Measurements from ENCODE around the gene WFIKKN2.
A peak's percentile ranks its signal among the peaks of the same experiment; 100 is the strongest.

The WFIKKN2 gene

DNA sequence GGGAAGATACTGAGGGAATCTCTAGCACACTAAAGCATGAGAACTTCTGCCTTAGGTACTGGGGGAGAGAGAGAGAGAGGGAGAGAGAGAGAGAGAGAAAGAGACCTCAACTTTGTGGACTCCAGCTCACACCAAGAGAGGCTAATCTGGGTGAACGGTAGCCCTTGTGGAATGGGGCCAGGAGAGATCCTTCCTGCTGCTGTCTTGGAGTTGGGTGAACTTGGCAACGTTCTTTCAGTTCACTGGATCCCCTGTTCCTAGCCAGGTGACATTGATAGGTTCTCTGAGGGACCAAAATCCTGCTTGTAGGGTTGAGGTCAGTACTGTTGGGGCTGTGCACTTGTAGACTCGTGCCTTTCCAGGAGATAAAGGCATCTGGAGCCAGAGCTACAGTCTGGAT lies 26.5 kb upstream of the WFIKKN2 start:
- TF ChIP-seq, protein P1, sequence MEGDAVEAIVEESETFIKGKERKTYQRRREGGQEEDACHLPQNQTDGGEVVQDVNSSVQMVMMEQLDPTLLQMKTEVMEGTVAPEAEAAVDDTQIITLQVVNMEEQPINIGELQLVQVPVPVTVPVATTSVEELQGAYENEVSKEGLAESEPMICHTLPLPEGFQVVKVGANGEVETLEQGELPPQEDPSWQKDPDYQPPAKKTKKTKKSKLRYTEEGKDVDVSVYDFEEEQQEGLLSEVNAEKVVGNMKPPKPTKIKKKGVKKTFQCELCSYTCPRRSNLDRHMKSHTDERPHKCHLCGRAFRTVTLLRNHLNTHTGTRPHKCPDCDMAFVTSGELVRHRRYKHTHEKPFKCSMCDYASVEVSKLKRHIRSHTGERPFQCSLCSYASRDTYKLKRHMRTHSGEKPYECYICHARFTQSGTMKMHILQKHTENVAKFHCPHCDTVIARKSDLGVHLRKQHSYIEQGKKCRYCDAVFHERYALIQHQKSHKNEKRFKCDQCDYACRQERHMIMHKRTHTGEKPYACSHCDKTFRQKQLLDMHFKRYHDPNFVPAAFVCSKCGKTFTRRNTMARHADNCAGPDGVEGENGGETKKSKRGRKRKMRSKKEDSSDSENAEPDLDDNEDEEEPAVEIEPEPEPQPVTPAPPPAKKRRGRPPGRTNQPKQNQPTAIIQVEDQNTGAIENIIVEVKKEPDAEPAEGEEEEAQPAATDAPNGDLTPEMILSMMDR (IDR thresholded peaks at IDR 0.05; ENCODE audit: insufficient read depth, low read depth, low read length, missing control alignments): no peak
- no peak for DNase-seq (ENCODE audit: low read depth)
- H3K4me3 ChIP-seq (ENCODE audit: low read length): no peak overlapping the region

DNA sequence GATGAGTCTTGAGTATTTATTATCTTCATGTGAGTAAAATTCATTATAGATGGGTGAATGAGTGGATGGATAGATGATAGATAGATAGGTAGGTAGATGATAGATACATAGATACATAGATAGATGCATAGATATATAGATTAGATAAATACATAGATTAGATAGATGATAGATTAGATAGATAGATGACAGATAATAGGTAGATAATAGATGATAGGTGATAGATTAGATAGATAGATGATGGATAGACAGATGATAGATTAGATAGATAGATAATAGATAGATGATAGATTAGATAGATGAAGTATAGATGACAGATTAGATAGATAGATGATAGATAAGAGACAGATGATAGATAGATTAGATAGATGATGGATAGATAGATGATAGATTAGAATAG lies 21.8 kb upstream of the WFIKKN2 start:
- TF ChIP-seq, protein P1 (IDR thresholded peaks at IDR 0.05; ENCODE audit: insufficient read depth, low read depth, low read length, missing control alignments): no peak
- DNase-seq (ENCODE audit: low read depth): no peak

DNA sequence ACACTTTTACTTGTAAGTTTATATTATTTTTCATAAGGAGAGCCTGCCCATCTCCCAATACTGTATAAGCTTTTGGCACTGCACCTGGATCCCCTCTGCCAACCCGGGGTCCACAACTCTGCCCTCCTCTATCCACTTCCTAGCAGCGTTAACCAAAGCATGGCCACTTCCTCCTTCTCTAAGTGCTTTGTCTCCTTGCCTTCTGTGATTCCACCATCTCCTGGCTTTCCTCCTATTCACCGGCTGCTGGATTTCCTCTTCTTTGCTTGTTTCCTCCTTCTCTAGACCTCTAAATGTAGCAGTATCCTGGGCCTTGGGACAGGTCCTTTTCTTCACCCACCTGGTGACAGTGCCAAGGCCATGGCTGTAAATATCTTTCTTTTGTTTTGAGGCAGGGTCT lies 20.0 kb upstream of the WFIKKN2 start:
- DNase-seq (ENCODE audit: low read depth): no peak
- H3K4me3 ChIP-seq (ENCODE audit: low read length): no peak overlapping the region
- TF ChIP-seq, protein P1 (IDR thresholded peaks at IDR 0.05; ENCODE audit: insufficient read depth, low read depth, low read length, missing control alignments): no peak

More for the DNA sequence above, 21.8 kb upstream of the WFIKKN2 start:
- H3K4me3 ChIP-seq (ENCODE audit: low read length): no peak overlapping the region

DNA sequence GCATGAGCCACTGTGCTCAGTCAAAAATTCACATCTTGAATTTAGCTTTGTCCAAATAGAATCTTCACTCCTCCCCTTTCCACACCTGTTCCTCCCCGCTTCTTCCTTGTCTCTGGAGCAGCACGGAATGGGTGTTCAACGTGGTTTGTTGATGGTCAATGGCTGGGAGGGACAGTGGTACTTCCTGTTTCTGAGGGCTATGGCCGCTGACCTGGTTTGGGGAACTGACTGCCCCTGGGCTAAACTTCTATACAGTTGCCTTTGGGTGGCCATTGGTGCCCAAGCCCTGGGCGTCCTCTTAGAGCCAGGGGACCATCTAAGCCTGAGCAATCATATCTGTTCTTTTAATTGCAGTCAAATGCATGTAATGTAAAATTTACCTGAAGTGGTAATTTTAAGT lies 19.1 kb upstream of the WFIKKN2 start:
- TF ChIP-seq, protein P1 (IDR thresholded peaks at IDR 0.05; ENCODE audit: insufficient read depth, low read depth, low read length, missing control alignments): no peak
- DNase-seq (ENCODE audit: low read depth): no peak
- H3K4me3 ChIP-seq (ENCODE audit: low read length): no peak overlapping the region

DNA sequence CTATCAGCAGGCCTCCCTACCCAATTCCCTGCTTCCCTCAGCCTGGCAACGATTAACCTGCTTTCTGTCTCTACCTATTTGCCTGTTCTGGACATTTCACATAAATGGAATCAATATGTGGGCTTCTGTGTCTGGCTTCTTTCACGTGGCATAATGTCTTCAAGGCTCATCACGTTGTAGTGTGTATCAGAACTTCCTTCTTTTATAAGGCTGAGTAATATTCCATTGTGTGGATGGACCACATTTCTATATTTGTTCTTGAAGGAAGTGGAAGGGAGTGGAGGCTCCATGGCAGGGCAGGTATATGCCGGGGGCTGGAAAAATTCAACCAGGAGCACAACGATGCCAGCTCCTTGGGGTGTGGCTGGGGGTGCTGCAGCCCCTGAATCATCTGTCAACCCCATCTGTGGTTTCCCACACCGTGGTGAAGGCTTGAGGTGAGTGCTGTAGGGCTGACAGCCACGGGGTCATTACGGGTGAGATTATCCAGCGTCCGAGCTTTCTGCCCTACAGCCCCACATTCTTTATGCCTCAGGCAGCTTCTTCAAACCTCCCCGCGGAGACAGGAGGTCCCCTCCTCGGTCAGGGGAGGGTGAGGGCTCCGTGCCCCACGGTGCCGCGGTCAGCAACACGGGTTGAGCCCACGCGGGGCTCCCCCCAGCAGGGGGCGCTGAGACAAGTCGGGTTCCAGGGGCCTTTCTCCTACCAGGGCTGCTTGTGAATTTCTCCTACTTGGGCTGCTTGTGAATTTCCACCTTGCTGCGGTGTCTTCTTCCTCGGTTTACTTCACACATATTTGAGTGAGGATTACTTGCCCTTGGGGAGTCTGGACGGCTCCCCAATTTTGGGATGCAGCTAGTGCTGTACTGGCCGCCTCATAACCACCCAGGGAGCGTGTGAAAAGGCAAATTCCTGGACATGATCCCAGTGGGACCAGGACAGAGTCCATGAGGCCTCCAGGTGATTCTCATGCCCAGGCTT lies 18.3 kb upstream of the WFIKKN2 start:
- TF ChIP-seq, protein P1 (IDR thresholded peaks at IDR 0.05; ENCODE audit: insufficient read depth, low read depth, low read length, missing control alignments): peak; percentile 49
- no peak for DNase-seq (ENCODE audit: low read depth)
- H3K4me3 ChIP-seq (ENCODE audit: low read length): no peak overlapping the region

DNA sequence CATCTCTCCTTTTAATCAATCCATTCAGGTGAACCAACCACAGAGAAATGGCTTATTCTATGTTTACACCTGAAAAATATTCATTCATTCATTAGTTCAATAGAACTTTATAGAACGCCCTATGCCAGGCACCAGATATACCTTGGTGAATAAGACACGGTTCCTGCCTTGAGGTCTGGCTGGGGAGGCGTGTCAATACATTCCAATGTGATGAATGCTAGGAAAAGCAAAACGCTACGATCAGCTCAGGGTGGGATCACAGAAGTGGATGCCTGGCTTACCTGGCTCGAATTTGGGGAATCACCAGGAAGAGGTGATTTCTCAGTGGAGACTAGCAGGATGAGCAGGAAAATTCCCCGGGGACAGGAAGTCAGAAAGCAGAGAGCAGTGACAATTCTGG lies 17.5 kb upstream of the WFIKKN2 start:
- TF ChIP-seq, protein P1 (IDR thresholded peaks at IDR 0.05; ENCODE audit: insufficient read depth, low read depth, low read length, missing control alignments): no peak
- DNase-seq (ENCODE audit: low read depth): peak; percentile 86
- H3K4me3 ChIP-seq (ENCODE audit: low read length): no peak overlapping the region

Measured in epithelial cell of esophagus (primary cell).